ENCODE data around the gene PCDHGA9.

GRCh38 chr5:141403387-141403786 lies 809 bp downstream of the PCDHGA9 start:
- TF ChIP-seq, protein P1, sequence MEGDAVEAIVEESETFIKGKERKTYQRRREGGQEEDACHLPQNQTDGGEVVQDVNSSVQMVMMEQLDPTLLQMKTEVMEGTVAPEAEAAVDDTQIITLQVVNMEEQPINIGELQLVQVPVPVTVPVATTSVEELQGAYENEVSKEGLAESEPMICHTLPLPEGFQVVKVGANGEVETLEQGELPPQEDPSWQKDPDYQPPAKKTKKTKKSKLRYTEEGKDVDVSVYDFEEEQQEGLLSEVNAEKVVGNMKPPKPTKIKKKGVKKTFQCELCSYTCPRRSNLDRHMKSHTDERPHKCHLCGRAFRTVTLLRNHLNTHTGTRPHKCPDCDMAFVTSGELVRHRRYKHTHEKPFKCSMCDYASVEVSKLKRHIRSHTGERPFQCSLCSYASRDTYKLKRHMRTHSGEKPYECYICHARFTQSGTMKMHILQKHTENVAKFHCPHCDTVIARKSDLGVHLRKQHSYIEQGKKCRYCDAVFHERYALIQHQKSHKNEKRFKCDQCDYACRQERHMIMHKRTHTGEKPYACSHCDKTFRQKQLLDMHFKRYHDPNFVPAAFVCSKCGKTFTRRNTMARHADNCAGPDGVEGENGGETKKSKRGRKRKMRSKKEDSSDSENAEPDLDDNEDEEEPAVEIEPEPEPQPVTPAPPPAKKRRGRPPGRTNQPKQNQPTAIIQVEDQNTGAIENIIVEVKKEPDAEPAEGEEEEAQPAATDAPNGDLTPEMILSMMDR (IDR thresholded peaks at IDR 0.05): no peak
- no peak for TF ChIP-seq POLR2A (IDR thresholded peaks at IDR 0.05)

Data from right lobe of liver (tissue), 4 donors.